HEK293 (cell line): ENCODE results near the gene TAS1R2.

Experiments used
- CTCF ChIP-seq: fragments of 450-650 bp; formaldehyde crosslinking; IDR thresholded peaks from 2 replicates; pipeline ENCODE4 v1.5.1; 2016; ENCODE audit warnings: missing biosample characterization, missing genetic modification characterization
- GFI1B ChIP-seq: fragments of 450-650 bp; formaldehyde crosslinking; IDR thresholded peaks from 2 replicates; pipeline ENCODE4 v1.5.1; 2016; ENCODE audit warnings: missing biosample characterization, missing genetic modification characterization
- REST ChIP-seq: fragments of 450-650 bp; formaldehyde crosslinking; IDR thresholded peaks from 2 replicates; pipeline ENCODE4 v1.5.1; 2016; ENCODE audit warnings: missing biosample characterization, missing genetic modification characterization
- SCRT1 ChIP-seq: fragments of 450-650 bp; formaldehyde crosslinking; IDR thresholded peaks from 2 replicates; pipeline ENCODE4 v1.5.1; 2016; ENCODE audit warnings: missing biosample characterization, missing genetic modification characterization, borderline replicate concordance
- ZNF146 ChIP-seq: fragments of 450-650 bp; formaldehyde crosslinking; IDR thresholded peaks from 2 replicates; pipeline ENCODE4 v1.5.1; 2016; ENCODE audit warnings: missing biosample characterization, missing genetic modification characterization
- ZNF324 ChIP-seq: fragments of 450-650 bp; formaldehyde crosslinking; IDR thresholded peaks from 2 replicates; pipeline ENCODE4 v1.5.1; 2016; ENCODE audit warnings: missing biosample characterization, missing genetic modification characterization
- ZNF580 ChIP-seq: fragments of 450-650 bp; formaldehyde crosslinking; IDR thresholded peaks from 2 replicates; pipeline ENCODE4 v1.5.1; 2016; ENCODE audit warnings: missing biosample characterization, missing genetic modification characterization
- ZNF777 ChIP-seq: fragments of 450-650 bp; formaldehyde crosslinking; IDR thresholded peaks from 2 replicates; pipeline ENCODE4 v1.5.1; 2017; ENCODE audit warnings: missing biosample characterization, missing genetic modification characterization, borderline replicate concordance
- ZSCAN23 ChIP-seq: fragments of 450-650 bp; formaldehyde crosslinking; IDR thresholded peaks from 2 replicates; pipeline ENCODE4 v1.5.1; 2016; ENCODE audit warnings: missing biosample characterization, missing genetic modification characterization

- TF ChIP-seq ZNF324 (tag by site-specific recombination) (no peak), ZNF777 (no peak), ZSCAN23 (tag by site-specific recombination) (no peak), ZNF580 (tag by site-specific recombination) (no peak), GFI1B (tag by site-specific recombination) (no peak), CTCF (tag by site-specific recombination) (no peak), ZNF146 (tag by site-specific recombination) (no peak), REST (tag by site-specific recombination) (no peak), SCRT1 (tag by site-specific recombination) (no peak)
These were observed 19.3 kb downstream of the TAS1R2 start for GRCh38 chr1:18840145-18840544.
